Body of pancreas (tissue), 4 donors: ENCODE results near the gene CNTNAP2.

Source experiments
- CTCF ChIP-seq, 7 experiments: fragments of 450-650 bp in 4 of 7; fragments of 200-600 bp in 3 of 7; sonication (generic) in 3 of 7; IDR thresholded peaks; one replicate each; pipeline ENCODE4 v1.5.1; 2016 to 2019; ENCODE audit warnings: antibody characterized with exemption in 7 of 7
- POLR2A ChIP-seq, 3 donors: fragments of 450-650 bp; IDR thresholded peaks; one replicate each; pipeline ENCODE4 v1.6.1; 2016; ENCODE audit warnings: antibody characterized with exemption in 3 of 3, mild to moderate bottlenecking in 2 of 3

GRCh38 chr7:148147438-148147837, 2030.8 kb downstream of the CNTNAP2 start:
- TF ChIP-seq CTCF (IDR thresholded peaks at IDR 0.05) (no peak), POLR2A (IDR thresholded peaks at IDR 0.05) (no peak)
